SU-DHL-6 (cell line): ENCODE measurements around the gene PDZK1.
"Not testable (repeated sequence)": the region's sequence is repeated elsewhere in the genome, so short reads cannot be mapped to it uniquely, and the experiment has no call there.

Experiments
- H2AFZ ChIP-seq: fragments of 200-600 bp; sonication (generic); 2 replicates; pipeline ENCODE4 v1.6.1; 2014; ENCODE audit warnings: low read depth, mild to moderate bottlenecking, moderate library complexity, mixed read lengths, antibody characterized with exemption, low read length; ENCODE audit not compliant: severe bottlenecking
- H3F3A ChIP-seq: fragments of 200-600 bp; shearing (Covaris generic); 2 replicates; pipeline ENCODE4 v1.6.0; 2016; ENCODE audit warnings: antibody characterized with exemption, mild to moderate bottlenecking; ENCODE audit not compliant: insufficient read depth
- H3K27ac ChIP-seq: fragments of 200-600 bp; sonication (generic); 2 replicates; pipeline ENCODE4 v1.5.1; 2016; ENCODE audit warnings: low read depth, mild to moderate bottlenecking, low read length, moderate library complexity, mixed read lengths
- H3K27me3 ChIP-seq: fragments of 200-600 bp; sonication (generic), shearing (Covaris generic); 2 replicates; pipeline ENCODE4 v1.6.0; 2014; ENCODE audit warnings: mild to moderate bottlenecking, low read length
- H3K36me3 ChIP-seq: fragments of 200-600 bp; sonication (generic); 2 replicates; pipeline ENCODE4 v1.6.1; 2014; ENCODE audit warnings: mild to moderate bottlenecking, low read length, mixed read lengths
- H3K4me2 ChIP-seq: fragments of 300-600, 200-600 bp; shearing (Covaris generic), sonication (generic); 2 replicates; pipeline ENCODE4 v1.6.0; 2014; ENCODE audit warnings: low read length, low read depth, mild to moderate bottlenecking; ENCODE audit not compliant: poor library complexity, severe bottlenecking
- H3K4me3 ChIP-seq: fragments of 200-600 bp; sonication (generic); 2 replicates; pipeline ENCODE4 v1.5.1; 2014; ENCODE audit warnings: antibody characterized with exemption, low read length, mild to moderate bottlenecking, mixed read lengths; ENCODE audit not compliant: insufficient read depth, poor library complexity, severe bottlenecking
- H3K79me2 ChIP-seq: fragments of 200-600 bp; sonication (generic); 2 replicates; pipeline ENCODE4 v1.6.1; 2014; ENCODE audit warnings: mild to moderate bottlenecking, low read length, moderate library complexity; ENCODE audit not compliant: insufficient read depth
- H3K9ac ChIP-seq: fragments of 200-600 bp; sonication (generic); 2 replicates; pipeline ENCODE4 v1.7.0; 2014; ENCODE audit warnings: mild to moderate bottlenecking, low read length
- H3K9me2 ChIP-seq: fragments of 200-600 bp; sonication (generic); replicated peaks from 2 replicates; pipeline ENCODE4 v1.6.1; 2014; ENCODE audit warnings: low read length; ENCODE audit not compliant: insufficient read depth
- H3K9me3 ChIP-seq: fragments of 200-600 bp; sonication (generic); 2 replicates; pipeline ENCODE4 v1.6.1; 2014; ENCODE audit warnings: low read length, mixed read lengths; ENCODE audit not compliant: insufficient read depth
- H4K20me1 ChIP-seq: fragments of 200-600 bp; sonication (generic); 2 replicates; pipeline ENCODE4 v1.6.1; 2014; ENCODE audit warnings: low read depth, mild to moderate bottlenecking, antibody characterized with exemption, low read length, moderate library complexity, mixed read lengths
- EZH2phosphoT487 ChIP-seq: fragments of 200-600 bp; sonication (generic), shearing (Covaris generic); conservative IDR thresholded peaks from 2 replicates; pipeline ENCODE4 v1.6.1; 2018; ENCODE audit warnings: mild to moderate bottlenecking, antibody characterized with exemption, low read length, moderate library complexity, mixed read lengths
- TF ChIP-seq, protein P1 (sequence below): fragments of 200-600 bp; sonication (generic); IDR thresholded peaks from one replicate; pipeline ENCODE4 v1.5.1; 2017; ENCODE audit warnings: antibody characterized with exemption, mild to moderate bottlenecking, low read length, moderate library complexity; ENCODE audit not compliant: insufficient read depth, poor library complexity, severe bottlenecking

PDZK1 gene

DNA sequence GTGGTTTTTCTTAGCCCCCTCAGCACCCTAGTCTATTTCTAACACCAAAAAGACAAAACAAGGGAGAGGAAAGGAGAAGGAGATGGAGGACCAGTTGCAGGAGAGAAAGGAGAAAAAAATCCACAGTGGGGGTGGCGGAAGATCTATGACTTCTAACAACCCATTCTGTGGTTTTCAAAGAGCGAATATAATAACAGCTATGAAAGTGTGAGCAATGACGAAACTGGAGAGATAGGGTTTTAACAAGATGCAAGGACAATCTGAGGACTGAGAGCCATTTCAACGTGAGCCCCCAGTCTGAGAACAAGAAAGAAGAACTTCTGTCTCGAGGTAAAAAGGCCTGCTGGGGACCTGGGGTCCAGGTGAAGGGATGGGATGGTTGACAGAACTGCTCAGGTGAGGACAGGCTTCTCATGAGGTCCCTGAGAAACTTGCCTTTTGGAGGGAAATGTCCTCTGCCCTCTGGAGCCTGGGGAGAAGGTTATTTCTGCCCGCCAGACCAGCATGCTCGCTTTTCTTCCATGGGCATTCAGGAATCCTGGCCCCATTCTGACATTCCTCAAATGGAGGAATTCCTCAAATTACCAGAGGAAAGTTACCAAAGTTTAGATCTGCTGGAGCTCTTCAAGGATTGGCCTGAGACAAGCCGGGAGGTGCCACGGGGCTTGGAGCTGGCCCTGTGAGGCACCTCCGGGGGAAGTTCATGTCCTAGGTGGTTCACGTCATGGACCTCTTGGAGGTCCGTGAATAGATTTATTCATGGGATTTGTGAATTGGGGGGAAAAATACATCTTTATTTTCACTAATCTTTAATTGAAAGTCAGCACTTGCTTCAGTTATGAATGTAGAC, 12.3 kb upstream of the PDZK1 start, which contains the start of gene CD160:
TSS of gene CD160 (plus strand) at position 270 of the 850 bp plus-strand sequence. CDS start 8,829 bp downstream, outside the sequence.
- no peaks in the 10 kb centered on the region for H3F3A ChIP-seq
- no peaks in the 10 kb centered on the region for H3K27me3 ChIP-seq
- H3K79me2 ChIP-seq = no peaks in the 10 kb centered on the region
- no peak within 1 kb of the TSS for H3K9ac ChIP-seq
- no peak within 1 kb of the TSS for H2AFZ ChIP-seq
- H3K27ac ChIP-seq = no peak within 1 kb of the TSS
- no peak for TF ChIP-seq EZH2phosphoT487
- TF ChIP-seq, protein P1, sequence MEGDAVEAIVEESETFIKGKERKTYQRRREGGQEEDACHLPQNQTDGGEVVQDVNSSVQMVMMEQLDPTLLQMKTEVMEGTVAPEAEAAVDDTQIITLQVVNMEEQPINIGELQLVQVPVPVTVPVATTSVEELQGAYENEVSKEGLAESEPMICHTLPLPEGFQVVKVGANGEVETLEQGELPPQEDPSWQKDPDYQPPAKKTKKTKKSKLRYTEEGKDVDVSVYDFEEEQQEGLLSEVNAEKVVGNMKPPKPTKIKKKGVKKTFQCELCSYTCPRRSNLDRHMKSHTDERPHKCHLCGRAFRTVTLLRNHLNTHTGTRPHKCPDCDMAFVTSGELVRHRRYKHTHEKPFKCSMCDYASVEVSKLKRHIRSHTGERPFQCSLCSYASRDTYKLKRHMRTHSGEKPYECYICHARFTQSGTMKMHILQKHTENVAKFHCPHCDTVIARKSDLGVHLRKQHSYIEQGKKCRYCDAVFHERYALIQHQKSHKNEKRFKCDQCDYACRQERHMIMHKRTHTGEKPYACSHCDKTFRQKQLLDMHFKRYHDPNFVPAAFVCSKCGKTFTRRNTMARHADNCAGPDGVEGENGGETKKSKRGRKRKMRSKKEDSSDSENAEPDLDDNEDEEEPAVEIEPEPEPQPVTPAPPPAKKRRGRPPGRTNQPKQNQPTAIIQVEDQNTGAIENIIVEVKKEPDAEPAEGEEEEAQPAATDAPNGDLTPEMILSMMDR = no peak
- H3K36me3 ChIP-seq = no peaks in the 10 kb centered on the region
- H4K20me1 ChIP-seq = no peaks in the 10 kb centered on the region
- H3K4me2 ChIP-seq = no peak within 1 kb of the TSS
- no peaks in the 10 kb centered on the region for H3K9me2 ChIP-seq
- H3K4me3 ChIP-seq = no peak within 1 kb of the TSS
- no peaks in the 10 kb centered on the region for H3K9me3 ChIP-seq

DNA sequence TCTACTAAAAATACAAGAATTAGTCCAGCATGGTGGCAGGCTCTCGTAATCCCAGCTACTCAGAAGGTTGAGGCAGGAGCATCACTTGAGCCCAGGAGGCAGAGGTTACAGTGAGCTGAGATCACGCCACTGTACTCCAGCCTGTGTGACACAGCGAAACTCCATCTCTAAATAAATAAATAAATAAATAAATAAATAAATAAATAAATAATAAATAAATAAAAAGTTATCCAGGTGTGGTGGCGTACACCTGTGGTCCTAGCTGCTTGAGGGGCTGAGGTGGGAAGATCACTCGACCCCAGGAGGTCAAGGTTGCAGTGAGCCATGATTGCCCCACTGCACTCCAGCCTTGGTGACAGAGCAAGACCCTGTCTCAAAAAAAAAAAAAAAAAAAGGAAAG, 11.3 kb upstream of the PDZK1 start:
- H4K20me1 ChIP-seq, H3K9me2 ChIP-seq, H3K36me3 ChIP-seq, H3K27me3 ChIP-seq, H3K27ac ChIP-seq, H3K4me3 ChIP-seq, H3K79me2 ChIP-seq, H3K9ac ChIP-seq, H3K9me3 ChIP-seq, H3F3A ChIP-seq, H3K4me2 ChIP-seq, H2AFZ ChIP-seq: not testable (repeated sequence)

DNA sequence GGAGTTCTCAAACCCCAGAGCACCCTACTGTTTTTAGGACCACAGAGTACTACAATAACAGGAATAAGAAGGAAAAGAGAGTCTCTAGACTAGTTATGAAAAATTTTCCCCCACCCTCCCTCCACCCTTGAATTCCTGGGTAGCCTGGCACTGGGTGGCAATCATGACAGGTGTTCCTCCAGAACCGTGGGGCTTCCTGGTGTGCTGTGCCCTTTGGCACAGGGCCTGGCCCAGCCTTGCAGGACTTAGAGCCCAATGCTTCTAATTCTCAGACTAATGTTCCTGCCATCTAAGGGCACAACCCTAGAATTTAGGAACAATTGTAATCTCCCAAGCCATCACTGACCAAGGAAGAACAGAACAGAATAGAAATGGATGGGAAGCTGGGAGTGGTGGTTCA, 10.7 kb upstream of the PDZK1 start:
- Histone ChIP-seq H2AFZ (no peak overlapping the region), H4K20me1 (no peaks in the 10 kb centered on the region), H3K27me3 (no peaks in the 10 kb centered on the region), H3K27ac (no peak overlapping the region), H3F3A (no peaks in the 10 kb centered on the region), H3K9me3 (no peaks in the 10 kb centered on the region), H3K79me2 (no peaks in the 10 kb centered on the region), H3K4me3 (no peak overlapping the region), H3K9me2 (no peaks in the 10 kb centered on the region), H3K9ac (no peak overlapping the region), H3K4me2 (no peak overlapping the region), H3K36me3 (no peaks in the 10 kb centered on the region)
- TF ChIP-seq, protein P1 = no peak
- TF ChIP-seq EZH2phosphoT487 = no peak

DNA sequence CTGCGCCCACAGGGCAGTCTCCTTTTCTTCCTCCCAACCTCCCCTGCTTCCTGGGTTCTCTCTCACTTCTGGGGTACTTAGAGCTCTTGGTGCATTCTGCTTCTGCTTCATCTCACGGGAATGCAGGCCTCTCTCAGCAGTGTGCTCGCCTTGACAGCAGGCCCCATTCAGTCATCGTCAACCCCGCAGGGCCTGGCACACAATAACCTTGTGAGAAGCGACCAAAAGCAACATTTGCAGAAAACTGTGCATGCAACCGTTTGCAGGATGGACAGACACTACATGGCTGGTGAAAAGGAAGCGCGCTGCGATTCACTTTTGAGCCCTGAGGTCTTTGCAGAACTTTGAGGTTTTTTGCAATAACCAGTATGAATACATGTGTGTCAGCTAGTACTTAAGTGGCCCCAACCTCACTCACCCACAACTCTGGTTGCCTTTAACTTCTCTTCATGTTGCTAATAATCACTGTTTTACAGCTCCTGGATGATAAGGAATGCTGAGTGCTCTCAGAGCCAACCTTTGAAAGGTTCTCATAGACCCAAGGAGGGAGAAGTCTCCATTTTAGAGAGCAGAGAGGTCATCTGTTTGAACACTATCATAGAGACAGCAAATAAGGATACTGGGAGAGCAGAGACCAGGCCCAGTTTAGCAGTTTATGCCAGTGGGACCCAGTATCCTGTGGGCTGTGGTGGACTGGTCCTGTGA, 9.6 kb upstream of the PDZK1 start:
- Histone ChIP-seq H3K9ac (no peak overlapping the region), H3K27ac (no peak overlapping the region), H3K4me3 (no peak overlapping the region), H3K9me2 (no peaks in the 10 kb centered on the region), H2AFZ (no peak overlapping the region), H3K36me3 (no peaks in the 10 kb centered on the region), H3K9me3 (no peaks in the 10 kb centered on the region), H3K4me2 (no peak overlapping the region), H3K27me3 (no peaks in the 10 kb centered on the region), H3K79me2 (no peaks in the 10 kb centered on the region), H4K20me1 (no peaks in the 10 kb centered on the region), H3F3A (no peaks in the 10 kb centered on the region)
- no peak for TF ChIP-seq EZH2phosphoT487
- TF ChIP-seq, protein P1 = no peak
